ENCODE data around the gene TRMT61A.

TRMT61A gene

DNA sequence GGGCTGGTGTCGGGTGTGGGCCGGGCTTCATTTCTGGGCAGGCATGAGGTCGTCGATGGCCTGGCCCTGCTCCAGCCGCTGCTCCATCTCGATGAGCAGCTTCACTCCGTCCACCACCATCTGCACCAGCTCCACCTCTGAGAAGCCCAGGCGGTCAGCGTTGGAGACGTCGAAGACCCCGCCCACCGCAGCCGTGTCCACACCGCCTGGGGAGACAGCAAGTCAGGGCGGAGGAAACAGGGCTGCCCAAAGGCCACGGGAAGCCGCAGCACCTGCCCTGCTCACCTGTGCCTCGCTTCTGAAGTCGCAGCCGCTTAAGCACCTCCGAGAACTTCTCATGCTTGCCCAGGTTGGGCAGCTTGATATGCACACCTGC, 9.2 kb upstream of the TRMT61A start:
- Histone ChIP-seq H3F3A (ENCODE audit: control insufficient read depth, insufficient read depth) (peaks cover 11% of the 10 kb centered on the region), H3K27me3 (ENCODE audit: control insufficient read depth, low read length) (peaks cover 25% of the 10 kb centered on the region), H3K36me3 (ENCODE audit: control insufficient read depth, low read length) (no peaks in the 10 kb centered on the region), H3K79me2 (ENCODE audit: control insufficient read depth, low read length) (no peaks in the 10 kb centered on the region), H3K27ac (ENCODE audit: low read depth, low read length) (no peak overlapping the region), H4K20me1 (ENCODE audit: control insufficient read depth, insufficient read depth, low read depth, low read length) (0 out of 2 replicates have a peak, but pooled peaks cover 6% of the 10 kb centered on the region), H3K4me2 (ENCODE audit: low read length) (peak overlapping the region; percentile 83; the same call in 1 of the 2 replicates), H3K9me2 (replicated peaks; ENCODE audit: control insufficient read depth, low read length) (no peaks in the 10 kb centered on the region), H3K4me1 (ENCODE audit: control insufficient read depth, low read length) (peaks cover 23% of the 10 kb centered on the region), H3K4me3 (ENCODE audit: low read length) (no peak overlapping the region), H3K9me3 (ENCODE audit: control insufficient read depth, insufficient read depth, low read length) (no peaks in the 10 kb centered on the region)
- TF ChIP-seq, protein P1, sequence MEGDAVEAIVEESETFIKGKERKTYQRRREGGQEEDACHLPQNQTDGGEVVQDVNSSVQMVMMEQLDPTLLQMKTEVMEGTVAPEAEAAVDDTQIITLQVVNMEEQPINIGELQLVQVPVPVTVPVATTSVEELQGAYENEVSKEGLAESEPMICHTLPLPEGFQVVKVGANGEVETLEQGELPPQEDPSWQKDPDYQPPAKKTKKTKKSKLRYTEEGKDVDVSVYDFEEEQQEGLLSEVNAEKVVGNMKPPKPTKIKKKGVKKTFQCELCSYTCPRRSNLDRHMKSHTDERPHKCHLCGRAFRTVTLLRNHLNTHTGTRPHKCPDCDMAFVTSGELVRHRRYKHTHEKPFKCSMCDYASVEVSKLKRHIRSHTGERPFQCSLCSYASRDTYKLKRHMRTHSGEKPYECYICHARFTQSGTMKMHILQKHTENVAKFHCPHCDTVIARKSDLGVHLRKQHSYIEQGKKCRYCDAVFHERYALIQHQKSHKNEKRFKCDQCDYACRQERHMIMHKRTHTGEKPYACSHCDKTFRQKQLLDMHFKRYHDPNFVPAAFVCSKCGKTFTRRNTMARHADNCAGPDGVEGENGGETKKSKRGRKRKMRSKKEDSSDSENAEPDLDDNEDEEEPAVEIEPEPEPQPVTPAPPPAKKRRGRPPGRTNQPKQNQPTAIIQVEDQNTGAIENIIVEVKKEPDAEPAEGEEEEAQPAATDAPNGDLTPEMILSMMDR (IDR thresholded peaks at IDR 0.05; ENCODE audit: low read depth, low read length, poor library complexity, severe bottlenecking): no peak
- TF ChIP-seq EZH2phosphoT487 (IDR thresholded peaks at IDR 0.05; ENCODE audit: borderline replicate concordance, low read length): no peak

DNA sequence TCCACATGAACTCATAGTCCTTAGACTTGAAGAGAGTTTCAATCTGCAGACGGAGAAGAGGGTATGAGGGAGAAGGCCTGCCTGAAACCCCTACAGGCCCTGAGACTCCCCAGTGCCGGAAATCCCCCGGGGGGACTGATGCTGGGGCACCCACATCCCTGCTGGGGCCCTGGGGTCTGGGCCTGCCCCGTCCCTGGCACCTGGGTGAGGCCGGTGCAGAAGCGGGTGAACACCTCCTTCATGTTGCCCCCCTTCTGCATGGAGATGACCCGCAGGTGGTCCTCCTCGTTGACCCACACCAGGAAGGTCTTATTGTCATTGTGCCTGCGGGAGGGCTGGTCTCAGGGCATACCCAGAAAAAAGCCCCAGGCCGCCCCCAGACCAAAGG, 8.7 kb upstream of the TRMT61A start:
- Histone ChIP-seq H3K79me2 (ENCODE audit: control insufficient read depth, low read length) (no peaks in the 10 kb centered on the region), H3K27me3 (ENCODE audit: control insufficient read depth, low read length) (peaks cover 25% of the 10 kb centered on the region), H3K36me3 (ENCODE audit: control insufficient read depth, low read length) (no peaks in the 10 kb centered on the region), H3K9me3 (ENCODE audit: control insufficient read depth, insufficient read depth, low read length) (no peaks in the 10 kb centered on the region), H4K20me1 (ENCODE audit: control insufficient read depth, insufficient read depth, low read depth, low read length) (0 out of 2 replicates have a peak, but pooled peaks cover 6% of the 10 kb centered on the region), H3K4me2 (ENCODE audit: low read length) (peak overlapping the region; percentile 83), H3K4me1 (ENCODE audit: control insufficient read depth, low read length) (peaks cover 23% of the 10 kb centered on the region), H3F3A (ENCODE audit: control insufficient read depth, insufficient read depth) (peaks cover 11% of the 10 kb centered on the region), H3K27ac (ENCODE audit: low read depth, low read length) (no peak overlapping the region), H3K9me2 (replicated peaks; ENCODE audit: control insufficient read depth, low read length) (no peaks in the 10 kb centered on the region), H3K4me3 (ENCODE audit: low read length) (peak overlapping the region; percentile 71)
- TF ChIP-seq EZH2phosphoT487 (IDR thresholded peaks at IDR 0.05; ENCODE audit: borderline replicate concordance, low read length): no peak
- TF ChIP-seq, protein P1 (IDR thresholded peaks at IDR 0.05; ENCODE audit: low read depth, low read length, poor library complexity, severe bottlenecking): no peak

DNA sequence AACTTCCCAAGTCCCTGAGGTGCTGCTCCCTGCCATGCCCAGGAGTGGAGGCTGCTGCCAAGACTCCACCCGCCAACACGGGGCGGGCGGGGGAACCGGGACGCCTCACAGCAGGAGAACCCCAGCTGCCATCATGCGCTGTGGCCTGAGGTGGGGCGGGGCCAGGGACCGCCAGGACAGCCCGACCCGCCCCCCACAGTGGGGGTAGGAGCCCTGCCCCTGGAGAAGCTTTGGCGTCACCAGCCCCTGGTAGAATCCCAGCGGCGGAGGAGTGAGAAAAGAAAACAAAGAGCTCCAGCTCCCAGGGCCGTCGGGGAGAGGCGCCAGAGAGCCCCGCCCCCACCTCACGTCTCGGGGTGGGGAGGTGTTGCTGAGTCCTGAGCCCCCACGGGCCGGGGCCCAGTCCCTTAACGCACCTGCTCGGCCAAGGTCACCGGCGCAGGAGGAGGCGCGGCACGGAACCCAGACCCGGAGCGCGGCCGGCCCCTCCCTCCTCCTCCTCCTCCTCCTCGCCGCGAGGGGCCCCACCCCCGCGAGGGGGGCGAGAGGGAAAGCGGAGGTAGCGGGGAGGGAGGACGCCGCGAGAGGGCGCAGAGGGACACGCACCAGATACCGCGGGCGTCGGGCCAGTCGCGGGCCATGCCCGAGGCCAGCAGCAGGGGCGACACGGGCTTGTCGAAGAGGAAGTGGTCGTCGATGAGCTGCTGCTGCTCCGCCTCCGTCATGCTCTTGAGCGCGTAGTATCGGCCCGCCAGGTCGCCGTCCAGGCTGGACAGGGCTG, 8.1 kb upstream of the TRMT61A start:
- Histone ChIP-seq H3K36me3 (ENCODE audit: control insufficient read depth, low read length) (no peaks in the 10 kb centered on the region), H3K4me2 (ENCODE audit: low read length) (peak overlapping the region; percentile 83), H4K20me1 (ENCODE audit: control insufficient read depth, insufficient read depth, low read depth, low read length) (0 out of 2 replicates have a peak, but pooled peaks cover 6% of the 10 kb centered on the region), H3K9me2 (replicated peaks; ENCODE audit: control insufficient read depth, low read length) (no peaks in the 10 kb centered on the region), H3K27me3 (ENCODE audit: control insufficient read depth, low read length) (peaks cover 25% of the 10 kb centered on the region), H3K79me2 (ENCODE audit: control insufficient read depth, low read length) (no peaks in the 10 kb centered on the region), H3F3A (ENCODE audit: control insufficient read depth, insufficient read depth) (peaks cover 11% of the 10 kb centered on the region), H3K9me3 (ENCODE audit: control insufficient read depth, insufficient read depth, low read length) (no peaks in the 10 kb centered on the region), H3K4me3 (ENCODE audit: low read length) (peak overlapping the region; percentile 71), H3K4me1 (ENCODE audit: control insufficient read depth, low read length) (peaks cover 23% of the 10 kb centered on the region), H3K27ac (ENCODE audit: low read depth, low read length) (no peak overlapping the region)
- TF ChIP-seq EZH2phosphoT487 (IDR thresholded peaks at IDR 0.05; ENCODE audit: borderline replicate concordance, low read length): no peak
- TF ChIP-seq, protein P1 (IDR thresholded peaks at IDR 0.05; ENCODE audit: low read depth, low read length, poor library complexity, severe bottlenecking): peak; percentile 69
